ENCODE measurements around the gene RPL41.
A peak's percentile ranks its signal among the peaks of the same experiment; 100 is the strongest.
"Not testable (repeated sequence)": the region's sequence is repeated elsewhere in the genome, so short reads cannot be mapped to it uniquely, and the experiment has no call there.

Gene RPL41

GRCh38 chr12:56103823-56104108, 12.7 kb upstream of the RPL41 start:
- no peak for DNase-seq

GRCh38 chr12:56104109-56104814, 12.2 kb upstream of the RPL41 start, which contains the start of gene PA2G4:
Gene PA2G4, plus strand, starts transcription at chr12:56104559. Its CDS starts 179 bp downstream, at chr12:56104738.
- DNase-seq: peak; percentile 95

GRCh38 chr12:56104815-56105608, 11.4 kb upstream of the RPL41 start:
- DNase-seq: no peak

- DNase-seq: no peak
Measured at GRCh38 chr12:56105609-56105902, 10.9 kb upstream of the RPL41 start.

GRCh38 chr12:56107242-56107641, 9.2 kb upstream of the RPL41 start:
- no peak for DNase-seq

GRCh38 chr12:56110571-56110970, 5.9 kb upstream of the RPL41 start:
- no peak for DNase-seq

- no peak for DNase-seq
Measured at GRCh38 chr12:56114084-56114483, 2.3 kb upstream of the RPL41 start.

- DNase-seq: no peak
Measured at GRCh38 chr12:56115329-56115728, 1.1 kb upstream of the RPL41 start.

- DNase-seq: not testable (repeated sequence)
Measured at GRCh38 chr12:56117082-56117706, 761 bp downstream of the RPL41 start.

GRCh38 chr12:56117778-56118687, 1.6 kb downstream of the RPL41 start, which contains the start of gene ZC3H10:
Gene ZC3H10, plus strand, starts transcription at chr12:56118266. Its CDS starts 2,297 bp downstream, at chr12:56120563.
- DNase-seq: peak; percentile 97

GRCh38 chr12:56118688-56119357, 2.4 kb downstream of the RPL41 start:
- DNase-seq: no peak

- DNase-seq: peak; percentile 67
Measured at GRCh38 chr12:56119361-56119796, 2.9 kb downstream of the RPL41 start.

- DNase-seq: no peak
Measured at GRCh38 chr12:56120158-56120846, 3.9 kb downstream of the RPL41 start.

- DNase-seq: no peak
Measured at GRCh38 chr12:56121204-56121870, 4.9 kb downstream of the RPL41 start.

- no peak for DNase-seq
Measured at GRCh38 chr12:56122637-56123036, 6.2 kb downstream of the RPL41 start.

- DNase-seq: no peak
Measured at GRCh38 chr12:56124133-56124532, 7.7 kb downstream of the RPL41 start.

GRCh38 chr12:56126732-56127239, 10.4 kb downstream of the RPL41 start:
- DNase-seq: no peak

- no peak for DNase-seq
Measured at GRCh38 chr12:56127485-56127887, 11.1 kb downstream of the RPL41 start.

GRCh38 chr12:56127888-56128669, 11.6 kb downstream of the RPL41 start, which contains the start of gene ESYT1:
Gene ESYT1, plus strand, starts transcription at chr12:56128267. Its CDS starts 53 bp downstream, at chr12:56128320.
- DNase-seq: peak; percentile 98

- DNase-seq: no peak
Measured at GRCh38 chr12:56128670-56129205, 12.3 kb downstream of the RPL41 start.
